Measurements from ENCODE around the gene PNPLA5. TPM values are rescaled to one million over a fixed set of nuclear protein-coding genes. Genes with fewer than 3 reads are reported as not detected.
"Not testable (repeated sequence)": the region's sequence is repeated elsewhere in the genome, so short reads cannot be mapped to it uniquely, and the experiment has no call there.

Gene PNPLA5
- polyA plus RNA-seq, 3 donors: 0.04 to 0.24 (median 0.13) TPM

DNA sequence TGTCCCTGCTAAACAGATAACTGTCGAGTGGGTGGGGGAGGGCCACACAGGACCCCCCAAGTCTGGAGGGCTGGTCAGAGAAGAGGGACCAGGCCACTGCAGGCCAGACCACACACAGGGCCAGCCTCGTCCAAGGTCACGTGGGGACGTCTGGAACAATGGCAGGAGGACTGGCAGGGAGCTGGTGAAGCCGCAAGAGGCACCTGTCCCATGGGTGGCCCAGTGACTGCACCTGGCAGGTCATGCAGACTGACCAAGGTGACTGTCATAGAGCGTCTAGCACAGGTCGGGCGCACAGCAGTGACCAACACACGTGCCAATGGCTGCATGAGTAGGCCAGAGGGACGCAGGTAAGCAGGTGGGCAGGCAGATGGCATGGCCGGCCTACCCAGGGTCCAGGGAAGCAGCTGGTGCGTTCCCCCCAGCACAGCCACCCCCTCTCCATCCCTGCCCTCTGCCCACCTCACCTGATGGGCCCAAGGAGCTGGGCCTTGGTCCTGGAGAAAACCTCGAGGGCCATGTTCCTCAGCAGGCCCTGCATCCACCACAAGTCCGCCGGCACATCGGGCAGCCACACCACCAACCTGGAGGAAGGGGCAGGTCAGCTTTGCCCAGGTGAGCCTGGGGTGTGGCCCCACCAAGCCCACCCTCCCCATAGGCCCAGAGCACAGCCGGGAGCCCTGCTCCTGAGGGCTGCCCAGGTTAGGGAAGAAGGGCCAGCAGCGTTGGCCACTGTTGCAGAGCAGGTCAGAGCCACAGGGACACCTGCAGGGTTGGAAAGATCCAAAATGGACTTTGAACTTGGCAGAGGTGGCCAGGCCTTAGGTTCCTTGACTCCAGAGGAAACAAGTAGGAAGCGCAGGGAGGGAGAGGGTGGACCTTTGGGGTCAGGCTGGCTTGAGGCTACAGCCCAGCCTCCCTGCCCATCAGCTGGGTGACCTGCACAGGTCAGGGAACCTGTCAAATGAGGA is 10.4 kb downstream of the PNPLA5 start:
- no peak for DNase-seq

DNA sequence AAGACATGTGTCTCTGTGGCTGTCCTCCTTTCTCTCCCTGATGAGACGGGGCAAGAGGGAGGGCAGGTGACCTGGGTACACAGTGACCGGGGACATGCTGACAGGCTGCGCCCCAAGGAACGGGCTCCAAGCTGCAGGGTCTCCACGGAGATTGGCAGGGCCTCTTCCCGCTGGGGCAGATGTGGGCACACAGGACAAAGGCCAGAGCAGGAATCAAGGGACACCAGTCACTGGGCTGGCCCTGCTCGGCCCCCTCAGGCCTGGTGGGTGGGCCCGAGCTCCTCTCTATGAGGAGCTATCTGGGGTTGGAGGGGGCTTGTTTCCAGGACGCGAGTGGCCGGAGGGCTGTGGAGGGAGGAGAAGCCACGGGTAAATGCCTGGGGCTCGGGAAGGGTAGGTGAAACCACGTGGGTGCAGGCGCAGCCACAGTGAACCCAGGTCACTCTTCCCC is 11.2 kb downstream of the PNPLA5 start:
- DNase-seq: no peak

DNA sequence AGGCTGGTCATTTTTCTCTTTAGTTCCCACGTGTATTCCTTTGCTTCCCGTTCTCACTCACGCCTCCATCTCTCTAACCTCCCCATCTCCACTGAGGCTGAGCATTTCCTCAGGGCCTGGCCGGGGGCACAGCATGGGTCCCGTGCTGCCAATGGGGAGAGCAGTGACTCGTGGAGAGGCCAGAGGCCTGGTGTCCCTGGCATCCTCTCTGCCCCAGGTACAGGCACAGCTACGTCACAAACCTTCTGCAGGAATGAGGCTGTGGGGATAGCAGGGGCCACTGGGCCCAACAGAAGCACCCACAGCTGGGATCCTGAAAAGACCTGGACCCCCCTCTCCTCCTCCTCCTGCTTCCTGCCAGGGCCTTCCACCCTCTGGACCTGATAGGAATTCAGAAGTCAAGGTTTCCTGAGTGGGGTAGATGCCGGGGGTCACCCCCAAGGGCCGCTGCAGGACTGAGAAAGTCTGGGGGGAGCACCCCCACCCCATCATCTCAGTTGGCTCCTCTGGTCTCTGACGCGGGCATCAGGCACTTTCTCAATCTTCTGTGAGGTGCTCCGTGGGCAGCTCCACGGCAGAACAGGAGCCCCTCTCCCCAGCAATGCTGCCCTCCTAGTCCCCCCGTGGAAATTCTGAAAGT is 11.8 kb downstream of the PNPLA5 start:
- no peak for DNase-seq

DNA sequence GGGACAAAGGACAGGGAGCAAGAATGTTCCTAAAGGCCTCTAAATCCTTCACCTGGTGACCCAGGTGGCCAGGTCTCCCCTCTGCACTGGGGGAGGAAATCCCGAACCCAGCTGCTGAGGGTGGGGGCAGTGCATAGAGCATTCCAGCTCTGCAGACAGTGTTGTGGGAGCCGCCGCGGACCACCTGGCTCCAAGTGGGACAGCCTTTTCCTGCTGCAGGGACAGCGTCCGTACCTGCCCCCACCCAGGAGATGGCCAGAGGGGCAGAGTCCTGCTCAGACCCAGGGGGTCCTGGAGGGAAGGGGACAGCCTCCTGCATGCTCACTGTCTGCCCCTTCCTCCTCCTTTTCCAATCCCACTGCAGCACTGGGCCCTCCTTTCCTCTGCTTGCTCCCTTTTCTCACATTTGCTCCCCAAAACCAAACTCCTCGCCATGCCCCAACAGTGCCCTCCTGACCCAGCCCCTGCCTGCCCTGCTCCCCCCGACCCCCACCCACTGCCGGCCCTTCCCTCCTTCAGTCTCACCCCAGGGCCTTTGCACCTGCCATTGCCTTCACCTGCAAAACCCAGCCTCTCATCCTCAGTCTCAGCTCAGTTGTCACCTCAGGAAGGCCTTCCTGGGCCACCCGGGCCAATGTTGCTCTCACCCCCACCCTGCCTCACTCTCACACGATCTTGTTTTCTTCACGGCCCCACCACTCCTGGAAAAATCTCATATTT is 12.8 kb downstream of the PNPLA5 start:
- DNase-seq: no peak

DNA sequence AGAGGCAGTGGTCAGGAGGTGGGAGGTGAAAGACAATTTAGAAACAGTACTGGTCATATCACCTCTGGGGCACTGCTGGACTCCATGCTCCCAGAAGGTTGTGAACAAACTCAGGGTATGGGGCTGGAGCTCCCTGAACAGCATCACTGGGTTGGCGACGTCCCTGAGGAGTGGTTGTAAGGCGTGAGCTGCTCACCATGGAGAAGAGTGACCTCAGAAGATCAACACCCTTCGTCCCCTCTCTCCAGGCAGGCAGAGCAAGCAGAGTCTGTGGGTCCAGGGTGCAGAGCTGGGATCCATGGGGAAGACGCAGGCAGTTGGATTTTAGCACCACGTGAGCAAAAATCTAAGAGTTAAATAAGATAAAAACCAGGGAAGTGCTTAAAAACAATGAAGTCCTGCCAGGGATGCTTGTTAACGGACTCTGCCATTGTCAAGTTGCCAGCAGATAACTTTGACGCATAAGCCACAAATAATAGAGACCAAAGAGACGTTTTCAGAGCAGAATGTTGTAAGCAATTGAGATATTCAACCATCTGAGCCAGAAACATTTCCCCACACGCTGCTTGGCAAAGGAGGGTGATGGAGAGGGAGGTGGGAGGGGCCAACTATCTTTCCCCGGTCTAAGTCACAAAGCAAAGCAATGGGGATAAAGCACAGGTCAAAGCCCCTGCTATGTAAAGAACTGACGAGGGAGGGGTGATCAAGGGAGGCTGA is 13.6 kb downstream of the PNPLA5 start:
- DNase-seq: no peak

DNA sequence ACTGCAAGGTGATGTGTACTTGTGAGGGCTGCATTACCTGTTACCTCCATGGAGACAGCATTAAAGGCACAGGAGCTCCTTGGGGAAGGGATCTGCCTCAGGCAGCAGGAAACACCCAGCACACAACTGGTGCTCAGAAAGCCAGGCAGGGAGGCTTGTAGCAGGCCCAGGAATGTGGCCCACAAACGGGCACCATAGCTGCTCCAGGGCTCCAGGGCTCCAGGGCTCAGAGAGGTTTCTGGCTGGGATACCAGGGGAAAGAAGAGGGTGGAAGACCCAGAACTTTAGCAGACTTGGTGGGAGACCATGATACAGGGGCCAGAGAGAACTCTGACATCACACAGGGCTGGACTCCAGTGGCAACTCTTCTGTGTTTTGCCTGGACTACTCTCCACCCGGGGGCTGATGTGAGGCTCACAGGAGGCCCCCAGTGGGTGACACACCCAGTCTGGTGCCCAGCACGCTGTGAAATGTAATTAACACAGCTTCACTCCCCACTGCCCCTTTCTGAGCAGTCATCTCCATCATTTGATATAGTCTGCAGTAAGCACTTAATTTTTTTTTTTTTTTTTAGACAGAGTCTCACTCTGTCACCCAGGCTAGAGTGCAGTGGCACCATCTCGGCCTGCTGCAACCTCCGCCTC is 14.8 kb downstream of the PNPLA5 start:
- DNase-seq: no peak

DNA sequence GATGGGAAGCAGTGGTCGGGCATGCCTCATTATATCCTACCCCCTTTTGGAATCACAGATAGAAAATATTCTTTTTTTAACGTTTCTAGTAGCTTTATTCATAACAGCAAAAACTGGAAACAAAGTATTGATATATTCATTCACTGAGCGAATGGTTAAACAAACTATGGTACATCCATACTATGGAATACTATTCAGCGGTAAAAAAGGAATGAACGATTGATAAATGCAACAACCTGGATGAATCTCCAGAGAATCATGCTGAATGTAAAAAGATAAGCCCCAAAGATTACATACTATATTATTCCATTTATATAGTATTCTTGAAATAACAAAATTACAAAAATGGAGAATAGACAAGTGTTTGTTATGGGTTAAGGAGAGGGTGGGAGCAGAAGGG is 22.0 kb downstream of the PNPLA5 start:
- DNase-seq: no peak

- not testable (repeated sequence) for DNase-seq
Measured at GRCh38 chr22:43869001-43869400, 22.8 kb downstream of the PNPLA5 start.

DNA sequence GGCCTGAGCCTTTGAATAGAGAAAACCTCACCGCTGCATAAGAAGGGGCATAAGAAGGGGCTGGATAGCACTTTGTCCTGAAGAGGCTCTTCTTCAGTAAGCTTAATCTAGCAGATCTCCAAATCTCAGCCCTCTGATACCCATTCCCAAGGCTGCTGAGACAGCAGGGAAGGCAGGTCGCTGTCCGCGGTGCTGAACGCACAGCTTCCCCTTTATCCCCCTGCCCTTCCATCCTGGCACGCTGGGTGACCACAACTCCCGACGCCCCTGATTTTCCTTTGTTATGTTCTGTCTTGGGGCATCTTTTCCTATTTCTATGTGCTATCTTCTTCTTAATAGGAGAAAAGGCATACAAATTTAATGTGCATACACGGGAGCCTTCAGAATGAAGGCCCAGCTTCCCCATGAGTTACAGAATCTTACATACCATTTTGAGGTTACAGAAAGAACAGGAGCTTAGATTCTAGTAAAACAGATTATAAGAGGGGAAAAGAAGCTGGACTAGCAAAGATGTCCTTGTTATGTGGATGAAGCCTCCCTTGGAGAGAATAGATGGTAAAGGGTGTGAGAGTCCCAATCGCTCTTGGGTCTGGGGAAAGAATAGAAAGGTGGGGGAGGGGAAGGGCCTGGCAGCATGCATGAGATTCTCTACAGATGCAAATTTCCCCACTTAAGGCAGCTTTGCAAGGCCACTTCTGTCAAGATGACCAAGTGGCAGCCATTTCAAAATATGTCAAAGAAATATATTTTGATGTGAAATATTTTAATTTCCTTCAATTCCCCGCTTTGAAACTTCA is 23.8 kb downstream of the PNPLA5 start:
- DNase-seq: peak; percentile 82

DNA sequence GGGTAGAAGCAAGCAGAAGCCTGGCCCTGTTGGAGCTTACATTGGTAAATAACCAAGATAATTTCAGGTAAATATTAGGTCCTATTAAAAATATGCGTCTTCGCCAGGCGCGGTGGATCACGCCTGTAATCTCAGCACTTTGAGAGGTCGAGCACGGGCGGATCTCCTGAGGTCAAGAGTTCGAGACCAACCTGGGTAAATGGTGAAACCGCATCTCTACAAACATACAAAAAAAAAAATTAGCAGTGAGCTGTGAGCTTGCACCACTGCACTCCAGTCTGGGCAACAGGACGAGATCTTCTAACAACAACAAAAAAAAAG is 29.0 kb downstream of the PNPLA5 start:
- DNase-seq: no peak

GRCh38 chr22:43862074-43862881 is 29.5 kb downstream of the PNPLA5 start, which contains the start of gene SULT4A1:
SULT4A1 (minus strand) TSS chr22:43862513; CDS start chr22:43862382, 131 bp downstream.
- peak; percentile 33 for DNase-seq

GRCh38 chr22:43861529-43861928 is 30.3 kb downstream of the PNPLA5 start:
- DNase-seq: no peak

DNA sequence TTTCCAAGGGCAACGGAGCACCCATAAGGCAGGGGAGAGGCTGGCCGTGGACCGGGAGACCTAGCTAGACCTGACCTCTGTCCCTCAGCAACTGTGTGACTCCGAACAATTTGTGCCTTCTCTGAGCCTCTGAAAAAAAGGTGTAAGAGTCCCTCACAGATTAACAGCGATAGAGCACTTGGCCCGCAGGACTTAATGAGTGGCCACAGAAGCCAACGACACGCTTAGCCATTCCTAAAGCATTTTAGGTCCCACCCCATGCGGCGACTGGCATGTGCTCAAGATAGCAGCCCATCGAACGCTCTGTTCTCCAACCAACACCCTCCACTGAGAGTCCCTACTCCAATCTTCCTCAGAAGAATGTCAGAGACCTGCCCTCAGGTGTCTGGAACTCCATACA is 31.0 kb downstream of the PNPLA5 start:
- DNase-seq: no peak

DNA sequence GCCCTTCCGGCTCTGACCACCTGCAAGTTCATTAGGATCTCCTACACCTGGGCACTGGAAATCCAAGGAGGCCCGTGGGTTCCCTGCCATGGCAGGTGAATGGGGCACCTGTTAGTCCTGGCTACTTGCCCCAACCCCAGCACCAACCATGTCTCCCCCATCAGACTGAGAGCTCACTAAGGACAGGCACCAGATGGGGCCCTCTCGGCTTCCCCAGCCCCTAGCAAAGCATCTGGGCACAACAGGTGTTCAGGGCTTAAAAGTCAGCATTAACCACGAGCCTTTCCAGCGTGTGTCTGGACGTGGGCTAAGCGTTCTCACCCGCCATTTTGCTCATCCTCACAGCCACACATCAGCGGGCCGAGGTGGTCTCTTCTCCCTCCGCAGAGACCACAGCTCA is 31.7 kb downstream of the PNPLA5 start:
- DNase-seq: no peak

DNA sequence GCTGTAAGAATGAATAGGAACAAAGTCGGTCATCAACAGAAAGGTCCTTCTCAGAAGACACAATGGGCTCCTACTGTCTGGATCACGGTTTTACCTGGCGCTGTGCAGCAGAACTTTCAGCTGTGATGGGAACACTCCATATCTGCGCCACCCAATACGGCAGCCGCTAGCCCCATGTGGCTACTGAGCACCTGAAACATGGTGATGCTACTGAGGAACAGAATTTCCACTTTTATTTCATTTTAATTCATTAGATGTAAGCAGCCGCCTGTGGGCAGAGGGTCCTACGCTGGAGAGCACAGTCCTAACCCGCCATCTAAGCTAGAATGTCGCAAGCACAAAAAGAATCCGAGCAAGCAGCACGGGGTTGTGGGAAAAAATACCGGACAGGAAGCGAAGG is 32.2 kb downstream of the PNPLA5 start:
- no peak for DNase-seq

DNA sequence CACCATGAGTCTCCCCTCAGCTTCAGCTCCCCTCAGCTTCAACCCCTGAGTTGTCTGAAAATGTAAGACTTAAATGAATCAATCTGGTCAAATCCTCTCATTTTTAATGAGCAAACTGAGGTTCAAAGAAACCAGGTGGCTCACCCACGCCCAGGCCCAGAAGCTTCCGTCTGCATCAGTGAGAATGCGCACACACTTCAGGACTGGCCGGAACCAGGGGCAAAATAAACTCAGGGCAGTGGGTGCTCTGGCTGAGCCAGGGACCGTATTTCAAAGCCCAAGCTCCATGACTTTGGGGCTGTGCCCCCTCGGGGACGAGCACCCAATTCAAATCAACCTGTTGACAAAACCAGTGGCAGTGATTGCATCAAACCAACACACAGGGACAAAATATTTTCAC is 32.6 kb downstream of the PNPLA5 start:
- no peak for DNase-seq

- DNase-seq: no peak
Measured at GRCh38 chr22:43858156-43858895, 33.5 kb downstream of the PNPLA5 start.

DNA sequence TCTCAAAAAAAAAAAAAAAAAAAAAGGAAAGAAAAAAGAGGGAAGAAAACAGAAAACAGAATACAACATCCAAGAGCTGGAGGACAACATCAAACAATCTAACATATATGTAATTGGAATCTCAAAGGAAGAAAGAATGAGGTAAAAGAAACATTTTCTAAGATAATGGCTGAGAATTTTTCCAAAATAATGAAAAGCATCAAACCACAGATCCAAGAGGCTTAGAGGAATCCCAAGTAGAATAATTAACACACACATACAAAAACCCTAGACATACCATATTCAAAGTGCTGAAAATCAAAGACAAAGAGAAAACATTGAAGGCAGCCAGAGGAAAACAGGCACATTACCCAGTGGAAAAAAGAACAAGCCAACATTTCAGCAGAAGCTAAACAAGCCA is 34.4 kb downstream of the PNPLA5 start:
- no peak for DNase-seq

DNA sequence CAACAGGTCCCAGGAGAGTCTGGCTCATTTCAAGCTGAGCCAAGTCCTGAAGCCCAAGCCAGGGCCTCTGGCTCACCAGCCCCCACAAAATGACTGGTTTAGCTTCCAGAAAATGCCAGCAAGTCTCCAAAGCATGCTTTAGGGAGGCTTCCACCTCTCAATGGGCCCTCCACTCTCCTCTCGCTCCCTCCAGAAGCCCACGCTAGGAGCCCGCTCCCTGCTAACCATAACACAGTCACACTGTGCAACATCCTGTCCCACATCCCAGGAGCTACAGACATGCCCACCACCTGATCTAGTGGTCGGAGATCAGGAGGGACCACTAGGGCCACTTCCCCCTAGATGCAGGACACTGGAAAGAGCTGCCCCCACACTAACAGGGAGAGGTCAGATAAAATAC is 36.4 kb downstream of the PNPLA5 start:
- DNase-seq: no peak
